SJCRH30 (cell line): ENCODE measurements around the gene MMD2. TPM values are rescaled to one million over a fixed set of nuclear protein-coding genes. Genes with fewer than 3 reads are reported as not detected.

Experiments
- DNase-seq, 2 experiments: peaks; one replicate each; pipeline ENCODE4 v3.0.0-alpha.2; 2015 to 2020
- H3K27ac ChIP-seq: fragments of 250-450 bp; sonication (Bioruptor Pico); 2 replicates; pipeline ENCODE4 v1.5.1; 2020; ENCODE audit warnings: mild to moderate bottlenecking, moderate library complexity
- H3K27me3 ChIP-seq: fragments of 250-450 bp; sonication (Bioruptor Pico); 2 replicates; pipeline ENCODE4 v1.5.1; 2020; ENCODE audit warnings: mild to moderate bottlenecking, moderate library complexity
- H3K36me3 ChIP-seq: fragments of 250-450 bp; sonication (Bioruptor Pico); 2 replicates; pipeline ENCODE4 v1.5.1; 2020; ENCODE audit warnings: mild to moderate bottlenecking, moderate library complexity
- H3K4me1 ChIP-seq: fragments of 250-450 bp; sonication (Bioruptor Pico); 2 replicates; pipeline ENCODE4 v1.5.1; 2020; ENCODE audit warnings: mild to moderate bottlenecking, moderate library complexity
- H3K4me3 ChIP-seq: fragments of 250-450 bp; sonication (Bioruptor Pico); 2 replicates; pipeline ENCODE4 v1.5.1; 2020; ENCODE audit warnings: mild to moderate bottlenecking, moderate library complexity
- H3K9me3 ChIP-seq: fragments of 250-450 bp; sonication (Bioruptor Pico); replicated peaks from 2 replicates; pipeline ENCODE4 v1.5.1; 2020; ENCODE audit warnings: mild to moderate bottlenecking, moderate library complexity
- total RNA-seq: library from RNA; depleted of rRNA; stranded (reverse); fragments of >200 nt; shearing (Covaris generic); gene quantifications from 2 replicates; pipeline ENCODE4 v1.2.3, GENCODE V29; 2014; rRNA removed

MMD2 gene
- total RNA-seq, 1 experiment from 2014 or later: not detected

- DNase-seq: no peak
- no peaks in the 10 kb centered on the region for H3K27me3 ChIP-seq
- H3K36me3 ChIP-seq: no peaks in the 10 kb centered on the region
- H3K4me1 ChIP-seq: no peaks in the 10 kb centered on the region
- no peaks in the 10 kb centered on the region for H3K9me3 ChIP-seq
- no peak overlapping the region for H3K4me3 ChIP-seq
- H3K27ac ChIP-seq: no peak overlapping the region
Measured at GRCh38 chr7:4856336-4857057, 102.5 kb downstream of the MMD2 start.

Other genes starting within 250 kb of the MMD2 start
- gene AP5Z1, start 183.6 kb downstream of the MMD2 start, total RNA-seq: 13.6 and 13.8 TPM in 2 replicates
- gene PAPOLB, start 97.2 kb downstream of the MMD2 start, total RNA-seq: not detected in 2 replicates
- 0.12 and 0.23 TPM in 2 replicates for gene RADIL, start 75.5 kb downstream of the MMD2 start, total RNA-seq
- 16.9 and 20.7 TPM in 2 replicates for gene RBAK, start 86.7 kb upstream of the MMD2 start, total RNA-seq
- 64.9 and 69.7 TPM in 2 replicates for gene WIPI2, start 231.0 kb upstream of the MMD2 start, total RNA-seq